HG03045 (cell line): ENCODE results near the gene A3GALT2.
"Not testable (repeated sequence)": the region's sequence is repeated elsewhere in the genome, so short reads cannot be mapped to it uniquely, and the experiment has no call there.

ENCODE experiments used
- ATAC-seq: cut with Tn5 transposase; IDR thresholded peaks from one replicate; pipeline ENCODE4 v1.9.1; 2021; ENCODE audit warnings: mild to moderate bottlenecking, moderate library complexity; ENCODE audit not compliant: unreplicated experiment

Gene A3GALT2

GRCh38 chr1:33294071-33295010 lies 26.6 kb downstream of the A3GALT2 start:
- ATAC-seq: no peak

DNA sequence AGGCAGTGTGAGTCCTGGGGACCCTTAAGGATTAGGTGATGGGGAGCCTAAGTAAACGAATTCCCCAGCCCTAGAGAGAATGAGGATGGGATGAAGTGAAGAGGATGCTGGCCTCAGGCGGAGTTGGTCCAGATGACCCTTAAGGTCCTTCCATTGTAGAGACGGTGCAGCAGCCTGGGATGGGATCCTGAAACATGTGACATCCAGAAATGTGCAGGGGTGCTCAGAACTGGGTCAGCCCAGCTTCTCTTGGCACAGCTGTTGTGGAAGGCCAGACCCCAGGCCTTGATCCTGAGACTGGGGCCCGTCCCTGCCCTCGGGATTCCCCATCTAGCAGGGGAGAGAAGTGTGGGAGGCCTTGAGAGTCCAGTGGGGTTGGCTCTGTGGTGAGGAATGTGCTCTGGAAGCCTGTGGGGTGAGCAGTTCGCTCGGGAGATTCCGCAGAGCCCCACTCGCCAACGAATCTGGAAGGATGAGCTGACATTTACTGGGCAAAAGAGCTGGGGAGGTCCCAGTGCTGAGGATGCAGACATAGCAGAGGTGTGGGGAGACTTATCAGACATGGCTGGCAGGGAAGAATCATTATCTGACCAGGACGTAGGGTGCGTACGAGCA lies 28.1 kb downstream of the A3GALT2 start:
- ATAC-seq: no peak

- ATAC-seq: not testable (repeated sequence)
Measured at GRCh38 chr1:33290615-33291014, 30.3 kb downstream of the A3GALT2 start.

DNA sequence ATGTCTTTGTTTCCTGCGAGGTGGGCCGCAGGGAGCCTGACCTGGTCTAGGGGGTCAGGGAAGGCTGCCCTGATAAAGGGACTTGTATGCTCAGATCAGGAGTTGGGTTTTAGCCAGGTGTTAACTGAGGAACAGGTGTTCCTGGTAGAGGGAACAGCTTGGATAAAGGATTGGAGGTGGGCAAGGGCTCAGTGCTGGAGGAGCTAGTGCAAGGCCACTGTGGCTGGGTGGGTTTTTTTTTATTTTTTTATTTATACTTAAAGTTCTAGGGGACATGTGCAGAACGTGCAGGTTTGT lies 31.1 kb downstream of the A3GALT2 start:
- no peak for ATAC-seq

DNA sequence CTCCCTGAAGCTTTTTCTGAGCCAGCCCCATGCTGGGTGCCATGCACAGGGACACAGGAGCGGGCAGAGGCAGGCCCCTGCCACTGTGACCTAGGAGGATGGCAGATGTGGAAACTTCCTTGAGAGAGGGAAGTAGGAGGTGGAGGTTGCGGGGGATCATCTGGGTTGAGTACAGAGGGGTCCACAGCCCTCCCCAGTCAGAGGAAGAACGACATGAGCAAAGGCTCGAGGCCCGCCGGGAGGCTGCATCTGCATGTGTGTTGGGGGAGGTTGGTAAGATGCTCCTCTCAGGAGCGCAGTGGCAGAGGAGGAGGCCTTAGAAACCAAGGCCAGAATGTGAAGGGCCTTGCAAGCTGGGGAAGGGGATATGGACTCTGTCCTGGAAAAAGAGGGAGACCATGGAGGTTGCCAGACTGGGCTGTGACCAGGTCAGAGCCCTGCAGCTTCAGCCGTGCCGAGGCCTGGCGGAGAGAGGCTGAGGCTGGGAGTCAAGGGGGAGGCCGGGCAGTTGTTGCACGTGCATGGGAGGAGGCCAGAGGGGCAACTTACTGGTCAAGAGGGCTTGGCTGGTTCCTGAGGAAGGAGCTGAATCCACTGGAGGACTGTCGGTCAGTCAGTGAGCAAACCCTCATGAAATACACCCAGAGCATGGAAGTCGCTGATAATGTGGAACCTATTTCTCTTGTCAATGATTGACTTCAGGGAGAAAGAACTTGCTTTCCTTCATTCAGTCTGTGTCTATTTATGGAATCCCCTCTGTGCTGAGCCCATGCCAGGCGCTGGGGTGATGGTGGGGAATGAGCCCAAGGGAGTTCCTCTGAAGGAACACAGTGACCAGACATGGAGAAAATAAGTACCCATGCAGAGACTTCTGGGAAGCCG lies 31.7 kb downstream of the A3GALT2 start:
- ATAC-seq: no peak

DNA sequence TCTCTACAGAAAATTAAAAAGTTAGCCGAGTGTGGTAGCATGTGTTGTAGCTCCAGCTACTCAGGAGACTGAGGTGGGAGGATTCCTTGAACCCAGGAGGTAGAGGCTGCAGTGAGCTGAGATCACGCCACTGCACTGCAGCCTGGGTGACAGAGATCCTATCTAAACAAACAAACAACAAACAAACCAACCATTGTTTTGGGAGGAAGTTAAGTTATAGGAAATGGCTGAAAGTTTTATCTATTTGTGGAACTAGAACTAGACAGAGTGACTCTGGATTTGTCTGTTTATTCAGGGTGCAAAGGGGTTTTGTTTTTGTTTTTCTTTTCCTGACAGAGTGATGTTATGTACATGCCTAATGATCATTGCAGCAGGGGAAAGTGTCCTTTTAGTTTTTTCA lies 33.6 kb downstream of the A3GALT2 start:
- ATAC-seq: no peak

- ATAC-seq: no peak
Measured at GRCh38 chr1:33286451-33287185, 34.3 kb downstream of the A3GALT2 start.

DNA sequence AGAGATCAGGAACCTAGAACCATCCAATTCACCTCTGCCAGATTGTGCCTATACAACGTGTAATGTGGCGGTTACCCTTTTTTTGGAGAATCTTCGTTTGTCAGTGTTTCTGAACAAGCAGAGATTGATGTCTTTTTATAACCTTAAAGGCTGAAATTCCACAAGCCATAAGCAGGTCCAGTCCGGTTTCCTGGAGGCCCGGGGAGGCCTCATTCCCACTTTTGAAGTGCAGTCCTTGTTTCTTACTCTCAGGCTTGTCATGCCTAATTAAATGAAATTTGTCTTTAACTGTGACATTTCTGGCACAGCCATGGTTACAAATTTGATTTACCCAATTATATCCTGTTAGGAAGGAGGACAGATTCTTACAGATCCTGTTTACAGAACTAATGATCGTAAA lies 36.8 kb downstream of the A3GALT2 start:
- ATAC-seq: no peak

- ATAC-seq: no peak
Measured at GRCh38 chr1:33282791-33283190, 38.1 kb downstream of the A3GALT2 start.

DNA sequence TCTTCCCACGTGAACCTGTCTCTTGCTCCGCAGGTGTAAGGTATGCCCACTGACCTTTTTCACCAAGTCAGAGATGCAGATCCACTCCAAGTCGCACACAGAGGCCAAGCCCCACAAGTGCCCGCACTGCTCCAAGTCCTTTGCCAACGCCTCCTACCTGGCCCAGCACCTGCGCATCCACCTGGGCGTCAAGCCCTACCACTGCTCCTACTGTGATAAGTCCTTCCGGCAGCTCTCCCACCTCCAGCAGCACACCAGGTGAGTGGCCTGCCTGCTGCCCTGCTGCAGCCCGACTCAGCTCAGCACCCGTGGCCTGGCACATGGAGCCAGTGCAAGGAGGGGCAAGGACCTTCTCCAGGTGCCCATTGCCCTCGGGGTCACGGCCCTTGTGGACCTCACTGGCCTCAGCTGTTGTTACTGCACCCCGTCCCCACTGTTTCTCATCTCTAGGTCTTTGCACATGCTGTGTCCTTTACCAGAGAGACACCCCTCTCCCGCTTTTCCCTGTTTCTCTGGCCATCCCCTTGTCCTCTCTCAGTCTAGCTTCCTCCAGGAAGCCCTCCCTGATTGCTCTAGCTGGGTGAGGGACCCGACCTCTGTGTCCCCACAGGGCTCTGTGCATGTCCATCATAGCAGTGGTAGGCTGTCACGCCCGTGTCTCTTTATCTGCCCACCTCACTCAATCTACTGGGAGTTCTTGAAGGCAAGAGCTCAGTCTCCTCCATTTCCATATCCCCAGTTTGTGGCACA lies 39.2 kb downstream of the A3GALT2 start:
- ATAC-seq: no peak

- ATAC-seq: no peak
Measured at GRCh38 chr1:33280091-33280661, 40.7 kb downstream of the A3GALT2 start.

DNA sequence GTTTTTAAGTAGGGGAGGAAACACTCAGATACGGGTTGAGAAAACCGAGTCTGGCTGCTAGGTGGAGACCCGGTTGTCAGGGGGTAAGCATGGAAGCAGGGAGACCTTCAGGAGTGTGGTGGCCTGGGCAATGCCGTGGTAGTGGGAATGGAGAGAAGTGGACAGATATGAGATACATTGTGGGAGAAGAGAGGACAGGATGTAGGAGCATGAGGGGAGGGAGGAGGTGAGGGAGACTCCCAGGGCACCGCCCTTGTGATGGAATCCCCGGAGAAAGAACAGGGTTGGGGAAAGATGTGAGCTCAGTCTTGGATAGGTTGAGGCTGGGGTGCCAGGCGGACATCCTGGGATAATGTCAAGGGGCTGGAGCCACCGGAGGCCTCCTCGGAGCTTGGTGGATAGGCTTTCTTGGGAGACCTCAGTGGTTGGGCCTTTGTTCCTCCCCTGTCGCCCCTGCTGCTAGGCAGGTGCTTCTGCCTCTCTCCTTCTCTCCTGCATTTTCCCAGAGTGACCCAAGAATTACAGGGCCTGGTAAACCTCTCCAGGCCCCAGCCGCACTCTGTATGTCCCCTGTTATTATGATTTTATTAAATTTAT lies 43.3 kb downstream of the A3GALT2 start:
- ATAC-seq: no peak

- ATAC-seq: no peak
Measured at GRCh38 chr1:33276573-33277298, 44.2 kb downstream of the A3GALT2 start.

- no peak for ATAC-seq
Measured at GRCh38 chr1:33275706-33276572, 45.0 kb downstream of the A3GALT2 start.

DNA sequence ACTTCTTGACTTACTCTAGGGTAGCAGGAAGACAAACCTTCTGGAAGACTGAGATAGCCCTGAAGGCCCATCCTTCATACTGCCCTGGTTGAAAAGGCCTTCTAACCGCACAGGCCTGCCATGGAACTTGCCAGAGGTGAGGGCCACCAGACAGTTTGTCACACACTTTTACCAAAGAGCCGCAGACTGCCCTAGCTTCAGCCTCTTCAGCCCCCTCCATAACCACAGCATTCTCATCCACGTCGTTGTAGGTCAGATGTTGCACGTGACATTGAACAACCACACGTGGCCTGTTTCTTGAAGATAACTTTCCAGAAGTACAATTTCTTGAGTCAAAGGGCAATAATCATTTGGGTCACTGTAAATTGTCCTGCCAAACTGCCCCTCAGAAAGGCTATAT lies 45.7 kb downstream of the A3GALT2 start:
- no peak for ATAC-seq

DNA sequence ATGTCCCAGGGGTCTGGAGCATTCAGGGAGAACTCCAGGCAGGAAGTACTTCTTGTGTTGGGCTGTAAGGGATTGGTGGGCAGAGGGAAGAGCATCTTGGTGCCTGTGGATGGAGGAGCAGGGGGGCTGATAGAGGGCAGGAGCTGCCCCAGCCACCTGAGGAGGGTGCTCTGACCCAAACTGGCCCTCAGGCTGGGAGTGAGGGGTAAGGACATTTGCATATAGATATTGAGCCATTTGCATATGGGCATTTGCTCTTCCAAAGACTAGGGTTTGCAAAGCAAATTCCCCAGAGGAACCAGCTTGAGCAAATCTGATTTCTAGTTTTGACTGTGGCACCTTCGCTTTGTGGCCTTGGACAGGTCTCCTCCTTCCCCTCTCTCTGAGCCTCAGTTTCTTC lies 46.5 kb downstream of the A3GALT2 start:
- ATAC-seq: no peak

DNA sequence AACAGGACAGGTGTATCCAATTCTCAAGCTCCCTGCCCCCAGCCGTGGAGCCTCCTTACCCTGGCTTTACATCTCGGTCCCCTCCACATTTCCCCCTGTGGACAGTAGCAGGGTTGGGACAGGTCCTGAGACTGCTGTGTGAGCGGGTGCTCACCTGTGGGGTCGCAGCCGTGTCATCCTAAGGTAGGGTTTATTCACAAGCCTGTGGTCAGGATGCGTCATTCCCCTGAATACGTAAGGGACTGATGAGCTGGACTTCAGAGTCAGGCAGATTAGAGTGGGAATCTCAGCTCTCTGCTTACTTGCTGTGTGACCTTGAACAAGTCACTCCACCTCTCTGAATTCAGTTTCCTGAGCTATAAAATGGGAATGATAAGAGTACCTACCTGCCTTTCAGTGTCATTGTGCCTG lies 46.9 kb downstream of the A3GALT2 start:
- no peak for ATAC-seq

GRCh38 chr1:33273406-33273805 lies 47.5 kb downstream of the A3GALT2 start:
- no peak for ATAC-seq
